ENCODE results near the gene EVI5. TPM values are rescaled to one million over a fixed set of nuclear protein-coding genes. Genes with fewer than 3 reads are reported as not detected.

EVI5 gene
- polyA plus RNA-seq, 1 donor from 2014 or later, result 8.5 TPM

GRCh38 chr1:92663775-92664174, 121.1 kb downstream of the EVI5 start:
- no peak for TF ChIP-seq EP300 (conservative IDR thresholded peaks at IDR 0.05; ENCODE audit: poor library complexity, severe bottlenecking)
- TF ChIP-seq POLR2AphosphoS5 (IDR thresholded peaks at IDR 0.05), result no peak
- TF ChIP-seq REST (IDR thresholded peaks at IDR 0.05; ENCODE audit: borderline replicate concordance), result no peak
- TF ChIP-seq RAD21 (conservative IDR thresholded peaks at IDR 0.05), result no peak
- TF ChIP-seq EZH2 (IDR thresholded peaks at IDR 0.05; ENCODE audit: borderline replicate concordance, insufficient read depth, low read length, poor library complexity, severe bottlenecking), result no peak
- no peak for TF ChIP-seq TAF1 (IDR thresholded peaks at IDR 0.05; ENCODE audit: low read depth)
- no peak for TF ChIP-seq MXI1 (conservative IDR thresholded peaks at IDR 0.05; ENCODE audit: poor library complexity, severe bottlenecking)
- TF ChIP-seq SMC3 (conservative IDR thresholded peaks at IDR 0.05; ENCODE audit: poor library complexity), result no peak
- no peak for TF ChIP-seq CTCF (IDR thresholded peaks at IDR 0.05; ENCODE audit: poor library complexity, severe bottlenecking)
- Histone ChIP-seq H3K9ac (ENCODE audit: low read length) (no peak overlapping the region), H2AFZ (ENCODE audit: low read depth, low read length) (no peak overlapping the region), H3K9me3 (ENCODE audit: low read length) (no peaks in the 10 kb centered on the region), H4K20me1 (ENCODE audit: insufficient read depth) (no peaks in the 10 kb centered on the region), H3K36me3 (ENCODE audit: insufficient read depth, low read length) (no peaks in the 10 kb centered on the region), H3K79me2 (replicated peaks; ENCODE audit: insufficient read depth, low read length) (no peaks in the 10 kb centered on the region), H3K9me2 (ENCODE audit: insufficient read depth, low read length) (no peaks in the 10 kb centered on the region), H3K27ac (ENCODE audit: low read length) (no peak overlapping the region), H3F3A (ENCODE audit: insufficient read depth, low read length, poor library complexity, severe bottlenecking) (no peaks in the 10 kb centered on the region), H3K27me3 (ENCODE audit: insufficient read depth, low read depth, low read length) (no peaks in the 10 kb centered on the region), H3K4me3 (ENCODE audit: low read length) (no peak overlapping the region), H3K4me2 (ENCODE audit: low read length) (no peak overlapping the region)

GRCh38 chr1:92662048-92662447, 122.9 kb downstream of the EVI5 start:
- TF ChIP-seq RAD21 (conservative IDR thresholded peaks at IDR 0.05) (no peak), EZH2 (IDR thresholded peaks at IDR 0.05; ENCODE audit: borderline replicate concordance, insufficient read depth, low read length, poor library complexity, severe bottlenecking) (no peak), REST (IDR thresholded peaks at IDR 0.05; ENCODE audit: borderline replicate concordance) (no peak), EP300 (conservative IDR thresholded peaks at IDR 0.05; ENCODE audit: poor library complexity, severe bottlenecking) (no peak), POLR2AphosphoS5 (IDR thresholded peaks at IDR 0.05) (no peak), CTCF (IDR thresholded peaks at IDR 0.05; ENCODE audit: poor library complexity, severe bottlenecking) (no peak), TAF1 (IDR thresholded peaks at IDR 0.05; ENCODE audit: low read depth) (no peak), MXI1 (conservative IDR thresholded peaks at IDR 0.05; ENCODE audit: poor library complexity, severe bottlenecking) (no peak), SMC3 (conservative IDR thresholded peaks at IDR 0.05; ENCODE audit: poor library complexity) (no peak)
- H3K4me2 ChIP-seq (ENCODE audit: low read length), result no peak overlapping the region
- H3K9ac ChIP-seq (ENCODE audit: low read length), result no peak overlapping the region
- no peak overlapping the region for H2AFZ ChIP-seq (ENCODE audit: low read depth, low read length)
- no peaks in the 10 kb centered on the region for H3K79me2 ChIP-seq (replicated peaks; ENCODE audit: insufficient read depth, low read length)
- no peaks in the 10 kb centered on the region for H3F3A ChIP-seq (ENCODE audit: insufficient read depth, low read length, poor library complexity, severe bottlenecking)
- H3K4me3 ChIP-seq (ENCODE audit: low read length), result no peak overlapping the region
- no peaks in the 10 kb centered on the region for H4K20me1 ChIP-seq (ENCODE audit: insufficient read depth)
- H3K9me3 ChIP-seq (ENCODE audit: low read length), result no peaks in the 10 kb centered on the region
- H3K27me3 ChIP-seq (ENCODE audit: insufficient read depth, low read depth, low read length), result no peaks in the 10 kb centered on the region
- H3K27ac ChIP-seq (ENCODE audit: low read length), result no peak overlapping the region
- H3K9me2 ChIP-seq (ENCODE audit: insufficient read depth, low read length), result no peaks in the 10 kb centered on the region
- no peaks in the 10 kb centered on the region for H3K36me3 ChIP-seq (ENCODE audit: insufficient read depth, low read length)
